Measurements from ENCODE around the gene CNKSR1.

- no peak for TF ChIP-seq CTCF (IDR thresholded peaks at IDR 0.05)
- no peak for TF ChIP-seq POLR2A (IDR thresholded peaks at IDR 0.05)
These were observed 5.0 kb downstream of the CNKSR1 start for GRCh38 chr1:26182383-26182696.
